ENCODE data around the gene CYP1A1.
"Not testable (repeated sequence)": the region's sequence is repeated elsewhere in the genome, so short reads cannot be mapped to it uniquely, and the experiment has no call there.

The CYP1A1 gene

GRCh38 chr15:74735305-74735704 is 10.0 kb upstream of the CYP1A1 start:
- no peak for DNase-seq

- no peak for DNase-seq
Observed at GRCh38 chr15:74733269-74733668, 7.9 kb upstream of the CYP1A1 start.

- no peak for DNase-seq
Observed at GRCh38 chr15:74732846-74733245, 7.5 kb upstream of the CYP1A1 start.

DNA sequence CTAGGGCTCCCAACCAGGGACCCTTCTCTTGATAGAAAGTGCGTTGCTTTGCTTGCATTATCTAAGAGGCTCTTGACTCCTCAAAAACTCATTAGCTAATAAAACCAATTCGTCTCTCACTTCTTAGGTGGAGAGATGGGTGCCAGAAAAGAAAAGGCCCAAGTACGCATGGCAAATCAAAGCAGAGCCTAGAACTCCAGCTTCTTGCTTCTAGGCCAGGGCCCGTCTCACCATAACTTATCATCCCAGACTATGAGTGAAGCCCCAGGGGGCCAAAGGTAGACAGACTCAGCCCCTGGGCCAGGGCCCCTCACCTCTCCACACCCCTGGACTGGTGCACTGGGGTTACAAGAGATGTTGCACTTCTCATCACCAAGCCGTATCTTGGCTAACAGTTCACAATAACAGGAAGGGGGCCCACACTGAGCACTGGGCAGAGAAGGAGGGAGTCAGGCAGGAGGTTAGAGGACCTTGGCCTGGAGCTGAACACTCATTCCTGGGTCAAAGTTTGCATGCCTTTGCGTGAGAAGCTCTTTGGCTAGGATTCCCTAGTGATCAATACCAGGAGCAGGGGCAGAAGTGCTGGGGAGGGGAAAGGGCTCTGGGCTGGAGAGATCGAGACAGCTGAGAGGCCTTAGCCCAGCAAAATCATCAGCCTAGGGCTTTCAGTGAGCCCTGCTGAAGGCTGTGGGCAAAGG is 5.4 kb upstream of the CYP1A1 start:
- DNase-seq, result no peak

DNA sequence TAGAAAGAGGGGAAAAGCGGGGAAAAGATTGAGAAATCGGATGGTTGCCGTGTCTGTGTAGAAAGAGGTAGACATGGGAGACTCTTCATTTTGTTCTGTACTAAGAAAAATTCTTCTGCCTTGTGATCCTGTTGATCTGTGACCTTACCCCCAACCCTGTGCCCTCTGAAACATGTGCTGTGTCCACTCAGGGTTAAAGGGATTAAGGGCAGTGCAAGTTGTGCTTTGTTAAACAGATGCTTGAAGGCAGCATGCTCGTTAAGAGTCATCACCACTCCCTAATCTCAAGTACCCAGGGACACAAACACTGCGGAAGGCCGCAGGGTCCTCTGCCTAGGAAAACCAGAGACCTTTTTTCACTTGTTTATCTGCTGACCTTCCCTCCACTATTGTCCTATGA is 4.0 kb upstream of the CYP1A1 start:
- DNase-seq, result not testable (repeated sequence)

DNA sequence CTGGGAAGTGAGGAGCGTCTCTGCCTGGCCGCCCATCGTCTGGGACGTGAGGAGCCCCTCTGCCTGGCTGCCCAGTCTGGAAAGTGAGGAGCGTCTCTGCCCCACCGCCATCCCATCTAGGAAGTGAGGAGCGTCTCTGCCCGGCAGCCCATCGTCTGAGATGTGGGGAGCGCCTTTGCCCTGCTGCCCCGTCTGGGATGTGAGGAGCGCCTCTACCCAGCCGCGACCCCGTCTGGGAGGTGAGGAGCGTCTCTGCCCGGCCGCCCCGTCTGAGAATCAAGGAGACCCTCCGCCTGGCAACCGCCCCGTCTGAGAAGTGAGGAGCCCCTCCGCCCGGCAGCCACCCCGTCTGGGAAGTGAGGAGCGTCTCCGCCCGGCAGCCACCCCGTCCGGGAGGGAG is 3.4 kb upstream of the CYP1A1 start:
- DNase-seq, result not testable (repeated sequence)

- no peak for DNase-seq
Observed at GRCh38 chr15:74727727-74728126, 2.4 kb upstream of the CYP1A1 start.

- no peak for DNase-seq
Observed at GRCh38 chr15:74726774-74727164, 1.4 kb upstream of the CYP1A1 start.

DNA sequence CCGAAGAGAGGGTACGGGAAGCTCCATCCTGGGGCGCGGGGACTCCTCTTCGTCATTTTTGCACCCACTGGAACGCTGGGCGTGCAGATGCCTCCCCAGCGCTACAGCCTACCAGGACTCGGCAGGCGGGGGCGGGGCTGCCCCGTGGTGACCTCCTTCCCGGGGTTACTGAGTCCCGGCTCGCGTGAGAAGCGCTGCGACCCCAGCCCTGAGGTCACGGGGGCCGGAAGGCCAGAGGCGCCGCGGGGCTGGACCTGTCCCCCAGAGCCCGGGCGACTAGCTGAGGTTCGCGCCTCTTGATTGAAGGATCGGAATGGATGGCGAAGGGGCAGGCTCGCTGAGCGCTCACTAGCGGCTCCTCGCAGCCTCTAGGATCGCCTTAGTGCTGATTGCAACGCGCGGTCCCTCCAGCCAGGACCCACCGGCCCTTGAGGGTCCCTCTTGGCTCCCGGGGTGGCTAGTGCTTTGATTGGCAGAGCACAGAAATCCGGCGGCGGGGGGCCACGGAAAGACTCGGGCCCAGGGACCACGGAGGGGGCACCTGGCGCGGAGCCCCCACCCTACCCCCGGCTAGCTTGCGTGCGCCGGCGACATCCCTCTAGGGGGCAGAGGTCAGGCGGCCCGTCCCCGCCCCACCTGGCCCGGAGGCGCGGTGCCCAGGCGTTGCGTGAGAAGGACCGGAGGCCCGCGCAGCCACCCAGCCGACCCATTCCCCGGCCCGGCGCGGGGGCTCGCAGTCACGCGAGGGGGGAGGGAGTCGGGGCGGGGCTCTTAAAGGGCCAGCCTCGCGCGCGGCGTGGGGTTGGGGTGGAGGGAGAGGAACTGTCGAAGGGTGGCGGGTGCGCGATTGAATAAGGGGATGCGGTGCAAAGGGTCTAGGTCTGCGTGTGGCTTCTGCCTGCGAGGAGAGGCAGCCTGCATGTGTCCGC is 781 bp upstream of the CYP1A1 start:
- DNase-seq, result peak; percentile 42 to 58

DNA sequence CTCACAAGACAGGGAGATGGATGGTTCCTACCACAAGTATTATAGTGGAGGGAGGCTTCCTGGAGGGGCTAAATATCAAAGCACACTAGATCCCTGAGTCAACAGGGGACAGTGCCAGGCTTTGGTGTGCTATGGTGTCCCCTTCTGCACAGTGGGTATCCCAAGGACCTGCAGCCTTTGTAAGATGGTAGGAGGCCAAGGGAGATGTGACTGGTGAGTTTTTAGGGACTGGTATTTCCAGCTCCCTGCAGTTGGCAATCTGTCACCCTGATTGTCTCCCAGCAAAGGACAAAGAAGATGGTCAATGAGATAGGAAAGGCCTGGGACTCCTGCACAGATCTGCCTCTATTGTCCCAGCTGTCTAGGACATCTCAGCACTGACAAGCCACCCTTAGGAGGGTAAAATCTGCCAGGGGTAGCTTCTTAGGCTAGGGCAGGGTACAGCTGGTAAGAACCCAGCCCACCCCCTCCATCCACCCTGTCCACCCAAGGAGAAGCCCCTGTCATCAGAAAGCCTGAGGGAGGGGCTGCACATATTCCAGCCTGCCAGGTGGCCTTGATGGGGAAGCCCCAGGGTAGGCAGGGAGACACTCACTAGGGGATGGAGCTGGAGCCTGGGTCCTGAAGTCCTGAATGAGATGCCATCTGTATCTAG is 631 bp downstream of the CYP1A1 start:
- no peak for DNase-seq

DNA sequence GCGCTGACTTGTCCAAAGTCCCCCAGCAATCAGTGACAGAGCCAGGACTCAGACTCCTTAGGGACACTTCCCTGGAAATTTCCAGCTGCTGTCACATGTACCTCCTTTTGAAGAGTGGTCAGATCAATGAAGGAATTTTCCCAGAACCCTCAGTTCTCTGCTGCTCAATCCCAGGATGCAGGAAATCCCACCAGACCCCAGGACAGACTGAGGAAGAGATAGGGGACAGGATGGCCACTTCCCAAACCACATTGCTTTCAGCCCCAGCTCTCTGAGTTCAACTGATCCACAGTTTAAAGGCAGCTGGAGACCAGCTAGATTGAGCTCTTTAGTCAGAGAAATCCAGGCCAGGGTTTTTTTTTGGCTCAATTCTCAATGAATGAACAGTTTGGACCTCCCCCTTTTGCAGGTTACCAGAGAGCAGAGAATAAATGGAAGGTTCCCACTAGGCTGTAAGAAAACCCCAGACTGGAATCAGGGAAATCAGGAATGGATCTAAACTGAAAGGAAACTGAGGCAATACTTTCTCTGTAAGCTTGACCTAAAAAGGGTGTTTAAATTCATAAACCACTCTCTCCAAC is 1.5 kb downstream of the CYP1A1 start:
- DNase-seq, result no peak

DNA sequence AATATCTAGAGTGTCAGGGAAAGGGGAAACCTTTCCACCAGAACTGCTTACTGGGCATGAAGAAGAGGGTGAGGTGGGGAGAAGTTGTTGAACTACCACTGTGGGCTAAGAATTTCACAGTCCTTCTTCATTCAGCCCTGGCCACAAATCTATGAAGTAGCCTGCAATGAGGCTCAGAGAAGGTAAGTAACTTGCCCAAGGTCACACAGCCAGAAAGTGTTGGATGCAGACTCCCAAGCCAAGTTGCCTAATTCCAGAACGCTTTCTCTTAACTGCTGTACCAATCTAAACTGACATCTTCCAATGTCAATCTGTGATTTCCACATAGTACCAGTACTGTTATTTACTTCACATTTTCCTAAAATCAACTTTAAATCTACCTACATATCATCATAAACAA is 2.1 kb downstream of the CYP1A1 start:
- DNase-seq, result no peak

DNA sequence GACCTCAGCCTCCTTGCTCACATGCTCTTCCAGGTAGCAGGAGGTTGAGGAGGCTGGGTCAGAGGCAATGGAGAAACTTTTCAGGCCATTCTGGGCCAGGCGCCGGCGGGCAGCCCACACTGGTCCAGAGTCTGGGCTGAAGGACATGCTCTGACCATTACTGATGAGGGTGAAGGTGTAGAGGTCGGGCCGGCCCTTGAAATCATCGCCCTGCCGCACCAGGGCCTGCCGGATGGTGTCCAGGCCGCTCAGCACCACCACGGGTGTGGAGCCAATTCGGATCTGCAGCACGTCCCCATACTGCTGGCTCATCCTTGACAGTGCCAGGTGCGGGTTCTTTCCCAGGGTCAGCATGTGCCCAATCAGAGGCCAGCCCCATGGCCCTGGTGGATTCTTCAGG is 2.7 kb downstream of the CYP1A1 start:
- DNase-seq, result no peak

- DNase-seq, result no peak
Observed at GRCh38 chr15:74716651-74717050, 8.7 kb downstream of the CYP1A1 start.

- no peak for DNase-seq
Observed at GRCh38 chr15:74712311-74712710, 13.0 kb downstream of the CYP1A1 start.

GRCh38 chr15:74710319-74711094 is 14.8 kb downstream of the CYP1A1 start:
- DNase-seq, result no peak

DNA sequence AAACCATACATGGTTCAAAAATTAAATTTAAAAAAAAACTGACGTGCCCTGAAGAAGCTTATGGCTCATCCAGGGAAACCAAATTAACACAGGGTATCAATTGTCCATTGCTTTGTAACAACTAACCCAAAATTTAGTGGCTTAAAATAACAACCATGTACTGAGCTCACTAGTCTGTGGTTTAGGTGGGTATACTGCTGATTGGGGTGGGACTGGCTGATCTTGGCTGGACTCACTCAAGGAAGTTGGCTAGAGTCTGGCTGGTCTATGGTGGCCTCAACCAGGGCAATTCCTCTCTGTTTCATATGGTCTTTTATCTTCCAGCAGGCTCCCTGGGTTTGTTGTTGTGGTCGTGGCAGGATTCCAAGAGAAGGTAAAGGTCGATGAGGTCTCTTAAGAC is 15.4 kb downstream of the CYP1A1 start:
- no peak for DNase-seq

DNA sequence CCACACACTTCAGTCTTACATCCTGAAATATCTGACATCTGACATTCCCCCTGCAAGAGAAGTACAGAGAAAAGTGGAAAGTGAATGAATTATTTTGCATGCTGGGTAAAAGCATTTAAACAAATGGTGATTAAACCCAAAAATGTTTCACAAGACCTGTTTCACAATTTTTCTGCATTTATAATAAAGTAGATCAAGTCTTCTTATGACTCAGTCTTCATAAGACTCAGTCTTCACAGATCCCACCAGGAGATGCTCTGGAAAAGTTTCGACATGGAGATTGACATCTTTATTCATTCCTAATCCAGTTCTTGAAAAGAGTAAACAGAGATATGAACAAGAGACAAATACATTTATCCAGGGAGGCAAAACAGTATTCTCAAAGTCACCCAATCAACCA is 16.3 kb downstream of the CYP1A1 start:
- no peak for DNase-seq

GRCh38 chr15:74696808-74697207 is 28.5 kb downstream of the CYP1A1 start:
- no peak for DNase-seq

DNA sequence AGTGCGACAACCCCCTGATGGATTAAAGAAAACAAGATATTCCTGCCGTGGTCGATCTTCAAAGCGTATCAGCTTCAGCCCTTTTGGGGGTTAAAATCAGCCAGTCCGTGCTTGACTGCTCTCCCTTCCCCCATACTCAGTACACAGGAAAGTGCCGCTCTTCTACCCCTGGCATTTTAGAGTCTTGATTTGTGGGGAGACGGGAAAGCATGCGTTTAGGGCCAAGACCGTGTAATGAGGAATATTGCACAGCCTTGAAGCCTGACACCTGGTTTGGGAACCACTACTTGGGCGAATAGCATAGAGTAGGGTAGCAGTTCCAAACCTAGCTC is 29.0 kb downstream of the CYP1A1 start:
- no peak for DNase-seq

DNA sequence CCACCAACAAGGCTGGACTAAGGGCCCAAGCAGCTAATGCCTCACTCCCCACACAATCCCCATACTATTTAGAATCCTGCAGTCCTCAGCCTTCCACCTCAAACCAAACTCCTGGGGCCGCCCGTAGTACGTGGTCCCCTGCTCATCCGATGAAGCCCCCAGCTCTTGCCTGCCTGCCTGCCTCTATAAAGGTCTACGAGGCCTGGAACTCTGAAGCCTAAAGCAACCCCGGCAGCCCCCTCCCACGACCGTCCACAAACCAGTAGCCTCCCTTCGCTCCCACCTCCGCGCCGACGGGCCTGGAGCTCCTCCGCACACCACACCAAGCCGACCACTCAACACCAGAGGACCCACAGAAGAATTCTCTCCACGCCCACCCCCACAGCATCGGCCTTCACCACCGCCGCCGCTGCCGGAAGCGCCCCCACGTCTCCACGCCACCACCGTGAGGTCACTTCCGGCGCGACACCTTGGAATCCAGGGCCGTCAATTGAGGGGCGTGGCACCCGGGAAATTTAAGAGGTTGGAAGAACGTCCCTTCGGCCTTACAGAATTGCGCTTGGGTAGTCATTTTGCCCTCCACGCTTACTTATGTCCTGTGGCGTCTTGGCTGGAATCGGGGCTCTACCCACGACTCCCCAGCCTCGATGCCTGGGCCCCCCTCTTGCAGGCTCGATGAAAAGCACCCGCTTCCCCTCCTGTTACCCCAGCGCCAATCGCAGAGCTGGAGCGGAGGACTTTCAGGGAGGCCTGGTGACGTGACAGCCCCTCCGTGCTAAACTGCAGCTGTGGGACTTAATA is 29.5 kb downstream of the CYP1A1 start, which contains the start of gene EDC3:
TSS of gene EDC3 (minus strand) at position 428 of the 801 bp plus-strand sequence. CDS start 20,900 bp downstream, outside the sequence.
- peak; percentile 81 to 87 for DNase-seq

DNA sequence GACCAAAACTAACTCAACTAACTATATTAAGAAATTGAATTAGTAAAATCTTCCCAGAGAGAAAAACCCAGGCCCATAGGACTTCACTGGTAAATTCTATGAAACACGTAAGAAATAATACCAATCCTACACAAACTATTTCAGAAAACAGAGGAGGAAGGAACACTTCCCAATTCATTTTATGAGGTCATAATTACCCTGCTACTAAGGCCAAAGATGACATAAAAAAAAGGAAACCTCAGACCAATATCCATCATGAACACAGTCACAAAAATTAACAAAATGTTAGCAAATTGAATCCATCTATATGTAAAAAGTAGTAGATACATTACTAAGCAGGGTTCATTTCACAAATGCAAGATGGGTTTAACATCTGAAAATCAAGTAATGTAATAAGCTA is 33.0 kb downstream of the CYP1A1 start:
- no peak for DNase-seq

Data from stimulated activated CD4-positive, alpha-beta T cell treated with anti-CD3 and anti-CD28 coated beads, Interleukin-2, amount 100 ng/mL, for 48 hours (primary cell).